Lower lobe of right lung (tissue), 2 donors: ENCODE data around the gene POLR2E. TPM values are rescaled to one million over a fixed set of nuclear protein-coding genes. Genes with fewer than 3 reads are reported as not detected.

Experiments
- ATAC-seq, 2 donors: fragments of 200-7000 bp; cut with Tn5 transposase; one replicate each; pipeline ENCODE4 v1.9.1; 2020 to 2022; ENCODE audit warnings: mild to moderate bottlenecking in 2 of 2, moderate library complexity in 2 of 2
- DNase-seq: peaks from one replicate; pipeline ENCODE4 v3.0.0-alpha.2; 2020
- H3K27ac ChIP-seq: fragments of 200-600 bp; one replicate; pipeline ENCODE4 v1.8.0; 2022
- H3K27me3 ChIP-seq: fragments of 200-600 bp; one replicate; pipeline ENCODE4 v1.8.0; 2022; ENCODE audit warnings: low read depth
- H3K36me3 ChIP-seq: fragments of 200-600 bp; one replicate; pipeline ENCODE4 v1.8.0; 2022; ENCODE audit warnings: mild to moderate bottlenecking
- H3K4me1 ChIP-seq: fragments of 200-600 bp; one replicate; pipeline ENCODE4 v1.8.0; 2022
- H3K4me3 ChIP-seq: fragments of 200-600 bp; one replicate; pipeline ENCODE4 v1.8.0; 2022; ENCODE audit warnings: mild to moderate bottlenecking
- H3K9me3 ChIP-seq: fragments of 200-600 bp; one replicate; pipeline ENCODE4 v1.8.0; 2022
- CTCF ChIP-seq: fragments of 200-600 bp; IDR thresholded peaks from one replicate; pipeline ENCODE4 v1.8.0; 2022; ENCODE audit warnings: antibody characterized with exemption, mild to moderate bottlenecking
- intact Hi-C: fragments of 100-400 bp; cut with DNase I; formaldehyde crosslinking; loops from one replicate; pipeline ENCODE4 v1.11.0; 2022
- total RNA-seq: library from RNA; stranded (reverse); fragmentation: NEBNext Ultra II Directional; extraction: Animal tissue kit (Norgen Biotek cat#: 25700); gene quantifications from one replicate; pipeline ENCODE4 v1.2.1, GENCODE V29; 2021
- donor health status: DM: no; HTN: yes; CAD: no; lungs with severe emphysema.

Gene POLR2E
- total RNA-seq, 1 donor from 2014 or later = 158 TPM

GRCh38 chr19:1049106-1049505 is 46.1 kb downstream of the POLR2E start:
- H3K9me3 ChIP-seq = no peaks in the 10 kb centered on the region
- DNase-seq (no peak), ATAC-seq (no peak)
- no peak for TF ChIP-seq CTCF
- H3K36me3 ChIP-seq = peaks cover 17% of the 10 kb centered on the region
- no peak overlapping the region for H3K4me3 ChIP-seq
- no peak overlapping the region for H3K27ac ChIP-seq
- no peaks in the 10 kb centered on the region for H3K27me3 ChIP-seq
- intact Hi-C loops = no loop called here
- H3K4me1 ChIP-seq = no peaks in the 10 kb centered on the region

DNA sequence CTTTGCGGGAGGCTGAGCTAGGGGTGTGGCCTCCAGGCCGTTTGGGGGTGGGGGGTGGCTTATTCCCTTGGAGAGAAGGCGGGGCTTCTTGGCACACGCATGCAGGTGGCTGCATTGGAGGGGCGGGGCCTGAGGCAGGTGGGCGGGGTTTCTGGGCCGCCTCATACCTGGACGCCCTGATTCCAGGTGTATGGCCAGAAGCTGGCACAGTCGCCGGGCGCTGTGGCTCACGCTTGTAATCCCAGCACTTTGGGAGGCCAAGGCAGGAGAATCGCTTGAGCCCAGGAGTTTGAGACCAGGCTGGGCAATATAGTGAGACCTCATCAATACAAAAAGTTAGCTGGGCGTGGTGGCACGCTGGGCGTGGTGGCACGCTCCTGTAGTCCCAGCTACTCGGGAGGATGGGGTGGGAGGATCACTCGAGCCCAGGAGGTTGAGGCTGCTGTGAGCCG is 47.5 kb downstream of the POLR2E start:
- intact Hi-C loops = no loop called here

DNA sequence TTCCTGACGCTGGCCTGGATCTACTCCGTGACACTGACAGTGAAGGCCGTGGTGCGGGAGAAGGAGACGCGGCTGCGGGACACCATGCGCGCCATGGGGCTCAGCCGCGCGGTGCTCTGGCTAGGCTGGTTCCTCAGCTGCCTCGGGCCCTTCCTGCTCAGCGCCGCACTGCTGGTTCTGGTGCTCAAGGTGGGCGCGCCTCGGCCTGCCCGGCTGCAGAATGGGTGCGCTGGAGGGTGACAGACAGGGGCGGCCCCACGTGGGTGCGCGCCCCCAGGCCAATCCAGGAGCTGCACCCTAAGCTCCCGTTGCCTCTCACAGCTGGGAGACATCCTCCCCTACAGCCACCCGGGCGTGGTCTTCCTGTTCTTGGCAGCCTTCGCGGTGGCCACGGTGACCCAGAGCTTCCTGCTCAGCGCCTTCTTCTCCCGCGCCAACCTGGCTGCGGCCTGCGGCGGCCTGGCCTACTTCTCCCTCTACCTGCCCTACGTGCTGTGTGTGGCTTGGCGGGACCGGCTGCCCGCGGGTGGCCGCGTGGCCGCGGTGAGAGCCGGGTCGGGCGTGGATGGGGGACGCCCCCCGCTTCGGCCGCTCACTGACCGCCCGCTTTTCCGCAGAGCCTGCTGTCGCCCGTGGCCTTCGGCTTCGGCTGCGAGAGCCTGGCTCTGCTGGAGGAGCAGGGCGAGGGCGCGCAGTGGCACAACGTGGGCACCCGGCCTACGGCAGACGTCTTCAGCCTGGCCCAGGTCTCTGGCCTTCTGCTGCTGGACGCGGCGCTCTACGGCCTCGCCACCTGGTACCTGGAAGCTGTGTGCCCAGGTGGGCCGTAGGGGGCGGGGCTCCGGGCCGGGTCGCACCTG is 48.1 kb downstream of the POLR2E start:
- intact Hi-C loops = no loop called here
- H3K4me3 ChIP-seq = no peak overlapping the region
- no peak for DNase-seq

More for the DNA sequence above, 47.5 kb downstream of the POLR2E start:
- Histone ChIP-seq H3K4me1 (no peaks in the 10 kb centered on the region), H3K4me3 (no peak overlapping the region), H3K27ac (no peak overlapping the region), H3K9me3 (no peaks in the 10 kb centered on the region), H3K27me3 (no peaks in the 10 kb centered on the region), H3K36me3 (peaks cover 16% of the 10 kb centered on the region)
- no peak for ATAC-seq
- no peak for TF ChIP-seq CTCF
- DNase-seq = no peak

GRCh38 chr19:1046117-1046626 is 49.0 kb downstream of the POLR2E start:
- ATAC-seq (no peak), DNase-seq (no peak)
- intact Hi-C loops = no loop called here
- H3K9me3 ChIP-seq = no peaks in the 10 kb centered on the region
- peaks cover 21% of the 10 kb centered on the region for H3K36me3 ChIP-seq
- H3K4me3 ChIP-seq = no peak overlapping the region
- no peak for TF ChIP-seq CTCF
- no peaks in the 10 kb centered on the region for H3K27me3 ChIP-seq
- peaks cover 12% of the 10 kb centered on the region for H3K4me1 ChIP-seq
- H3K27ac ChIP-seq = no peak overlapping the region

More for the DNA sequence above, 48.1 kb downstream of the POLR2E start:
- no peaks in the 10 kb centered on the region for H3K27me3 ChIP-seq
- peaks cover 3% of the 10 kb centered on the region for H3K4me1 ChIP-seq
- ATAC-seq = no peak
- no peak for TF ChIP-seq CTCF
- no peak overlapping the region for H3K27ac ChIP-seq
- peaks cover 20% of the 10 kb centered on the region for H3K36me3 ChIP-seq
- H3K9me3 ChIP-seq = no peaks in the 10 kb centered on the region

GRCh38 chr19:1045247-1045603 is 50.0 kb downstream of the POLR2E start:
- intact Hi-C loops = no loop called here
- H3K4me1 ChIP-seq = peaks cover 21% of the 10 kb centered on the region
- H3K4me3 ChIP-seq = no peak overlapping the region
- peaks cover 21% of the 10 kb centered on the region for H3K36me3 ChIP-seq
- no peaks in the 10 kb centered on the region for H3K9me3 ChIP-seq
- H3K27me3 ChIP-seq = no peaks in the 10 kb centered on the region
- no peak for DNase-seq
- no peak overlapping the region for H3K27ac ChIP-seq
- TF ChIP-seq CTCF = no peak
- ATAC-seq = no peak
